GM18861 (cell line): Measurements from ENCODE around the gene TENM4.

ENCODE experiments used
- ATAC-seq: cut with Tn5 transposase; IDR thresholded peaks from one replicate; pipeline ENCODE4 v1.9.1; 2021; ENCODE audit not compliant: unreplicated experiment

TENM4 gene

GRCh38 chr11:79348976-79349682, 91.7 kb downstream of the TENM4 start:
- no peak for ATAC-seq

GRCh38 chr11:79346021-79346420, 94.8 kb downstream of the TENM4 start:
- no peak for ATAC-seq

- no peak for ATAC-seq
These were observed 96.0 kb downstream of the TENM4 start for GRCh38 chr11:79344753-79345294.

GRCh38 chr11:79342686-79343085, 98.1 kb downstream of the TENM4 start:
- ATAC-seq = no peak

- ATAC-seq = no peak
These were observed 98.6 kb downstream of the TENM4 start for GRCh38 chr11:79342236-79342635.

GRCh38 chr11:79340535-79340934, 100.3 kb downstream of the TENM4 start:
- ATAC-seq = no peak

- ATAC-seq = no peak
These were observed 103.9 kb downstream of the TENM4 start for GRCh38 chr11:79336797-79337517.

GRCh38 chr11:79335681-79336080, 105.1 kb downstream of the TENM4 start:
- no peak for ATAC-seq

- ATAC-seq = no peak
These were observed 107.5 kb downstream of the TENM4 start for GRCh38 chr11:79333355-79333754.

GRCh38 chr11:79332017-79332416, 108.8 kb downstream of the TENM4 start:
- ATAC-seq = no peak

- no peak for ATAC-seq
These were observed 109.5 kb downstream of the TENM4 start for GRCh38 chr11:79331203-79331901.

- no peak for ATAC-seq
These were observed 110.2 kb downstream of the TENM4 start for GRCh38 chr11:79330651-79331050.

- no peak for ATAC-seq
These were observed 111.3 kb downstream of the TENM4 start for GRCh38 chr11:79329561-79329960.

GRCh38 chr11:79328402-79328801, 112.4 kb downstream of the TENM4 start:
- no peak for ATAC-seq

- no peak for ATAC-seq
These were observed 115.0 kb downstream of the TENM4 start for GRCh38 chr11:79325851-79326250.

GRCh38 chr11:79321263-79321662, 119.6 kb downstream of the TENM4 start:
- no peak for ATAC-seq

GRCh38 chr11:79314906-79315689, 125.7 kb downstream of the TENM4 start:
- no peak for ATAC-seq

GRCh38 chr11:79313530-79313913, 127.3 kb downstream of the TENM4 start:
- no peak for ATAC-seq

- no peak for ATAC-seq
These were observed 128.0 kb downstream of the TENM4 start for GRCh38 chr11:79312617-79313529.

- ATAC-seq = no peak
These were observed 129.4 kb downstream of the TENM4 start for GRCh38 chr11:79311461-79311860.
